ENCODE results near the gene UBR3.

Gene UBR3

GRCh38 chr2:170052151-170052550 is 224.9 kb downstream of the UBR3 start:
- no peak for DNase-seq (ENCODE audit: low spot score)

- no peak for DNase-seq (ENCODE audit: low spot score)
These were observed 227.7 kb downstream of the UBR3 start for GRCh38 chr2:170054997-170055396.

DNA sequence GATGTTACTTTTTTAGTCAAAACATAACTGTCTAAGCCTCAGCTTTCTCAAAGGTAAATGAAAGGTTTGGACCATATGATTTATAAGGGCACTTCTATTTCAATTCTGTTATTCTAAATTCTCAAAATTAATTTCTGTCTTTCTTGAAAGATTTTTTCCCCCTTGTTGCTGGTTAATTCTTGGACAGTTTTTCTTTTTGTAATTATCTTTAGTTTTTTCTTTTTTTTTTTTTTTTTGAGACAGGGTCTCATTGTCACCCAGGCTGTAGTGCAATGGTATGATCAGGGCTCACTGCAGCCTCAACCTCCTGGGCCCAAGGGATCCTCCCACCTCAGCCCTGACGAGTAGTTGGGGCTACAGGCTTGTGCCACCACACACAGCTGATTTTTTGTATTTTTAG is 229.6 kb downstream of the UBR3 start:
- no peak for DNase-seq (ENCODE audit: low spot score)

DNA sequence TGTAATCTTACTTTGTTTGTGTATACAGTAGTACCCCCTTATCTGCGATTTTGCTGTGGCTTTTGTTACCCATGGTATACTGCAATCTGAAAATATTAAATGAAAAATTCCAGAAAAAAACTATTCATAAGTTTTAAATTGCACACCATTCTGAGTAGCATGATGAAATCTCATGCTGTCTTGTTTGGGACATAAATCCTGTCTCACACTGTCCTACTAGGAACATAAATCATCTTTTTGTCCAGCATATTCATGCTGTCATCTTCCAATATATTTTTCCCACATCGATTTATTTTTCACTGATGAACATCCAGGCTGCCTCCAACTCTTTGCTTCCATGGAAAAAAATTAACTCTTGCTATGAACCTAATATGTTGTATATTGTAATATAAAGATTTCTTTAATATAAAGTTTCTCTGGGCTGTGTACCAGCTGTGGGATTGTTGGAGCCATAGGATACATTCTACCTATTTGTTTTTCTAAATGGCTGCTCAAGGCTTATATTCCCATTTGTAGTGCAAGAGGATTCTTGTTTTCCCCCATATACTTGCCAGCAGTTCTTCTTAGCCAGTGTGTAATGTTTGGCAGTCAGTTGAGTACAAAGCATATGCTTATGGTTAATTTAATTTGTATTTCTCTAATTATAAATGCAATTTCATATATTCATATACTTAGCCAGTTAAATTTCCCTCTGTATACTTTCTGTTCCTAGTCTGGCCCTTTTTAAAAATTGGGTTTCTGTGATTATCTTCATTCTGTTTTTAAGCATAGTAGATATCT is 236.4 kb downstream of the UBR3 start:
- no peak for DNase-seq (ENCODE audit: low spot score)

DNA sequence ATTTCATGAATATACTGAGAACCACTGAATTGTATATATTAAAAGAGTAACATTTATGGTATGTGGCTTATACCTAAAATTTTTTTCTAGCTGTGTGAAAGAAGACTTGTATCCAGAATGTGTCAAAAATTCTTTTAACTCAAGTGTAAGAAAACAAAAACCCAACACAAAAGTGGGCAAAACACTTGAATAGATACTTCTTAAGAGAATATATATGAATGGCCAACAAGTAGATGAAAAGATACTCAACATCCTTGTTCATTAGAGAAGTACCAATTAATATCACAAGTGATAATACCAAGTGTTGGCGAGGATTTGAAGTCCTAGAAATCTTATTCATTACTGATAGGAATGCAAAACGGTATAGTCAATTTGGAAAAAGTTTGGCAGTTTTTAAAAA is 243.5 kb downstream of the UBR3 start:
- no peak for DNase-seq (ENCODE audit: low spot score)

DNA sequence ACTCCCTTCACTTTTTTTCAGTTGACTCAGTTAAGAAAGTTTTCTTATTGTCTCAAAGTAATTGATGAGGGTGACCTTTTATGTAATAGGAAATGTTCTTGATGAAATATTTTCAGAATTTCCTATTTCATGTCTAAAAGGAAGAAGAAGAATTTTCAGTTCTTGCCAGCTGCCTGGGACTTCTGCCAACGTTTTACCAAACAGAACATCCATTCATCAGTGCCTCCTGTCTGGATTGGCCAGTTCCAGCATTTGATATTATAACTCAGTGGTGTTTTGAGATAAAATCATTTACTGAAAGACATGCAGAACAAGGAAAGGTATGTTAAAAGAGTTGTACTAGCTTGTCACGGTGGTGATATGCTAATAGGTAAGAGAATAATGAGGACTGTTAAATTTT is 246.0 kb downstream of the UBR3 start:
- no peak for DNase-seq (ENCODE audit: low spot score)

DNA sequence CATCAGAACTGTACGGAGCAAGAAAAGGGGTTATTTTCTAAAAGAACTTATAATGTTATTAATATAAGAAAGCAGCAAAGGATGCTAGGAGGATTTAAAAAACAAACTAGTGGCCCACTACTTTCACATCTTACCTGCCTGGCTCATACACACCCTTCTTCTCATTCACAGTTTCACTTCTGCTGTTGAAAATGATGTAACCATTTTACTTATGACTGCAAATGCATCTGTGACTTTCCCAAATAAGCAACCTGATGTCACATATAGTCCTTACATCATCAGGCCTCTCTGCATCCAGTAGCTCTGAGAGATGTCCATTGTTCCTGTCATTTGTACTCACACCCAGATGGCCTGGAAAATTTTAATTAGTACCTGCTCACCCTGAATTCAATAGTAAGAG is 248.9 kb downstream of the UBR3 start:
- DNase-seq (ENCODE audit: low spot score) = no peak

DNA sequence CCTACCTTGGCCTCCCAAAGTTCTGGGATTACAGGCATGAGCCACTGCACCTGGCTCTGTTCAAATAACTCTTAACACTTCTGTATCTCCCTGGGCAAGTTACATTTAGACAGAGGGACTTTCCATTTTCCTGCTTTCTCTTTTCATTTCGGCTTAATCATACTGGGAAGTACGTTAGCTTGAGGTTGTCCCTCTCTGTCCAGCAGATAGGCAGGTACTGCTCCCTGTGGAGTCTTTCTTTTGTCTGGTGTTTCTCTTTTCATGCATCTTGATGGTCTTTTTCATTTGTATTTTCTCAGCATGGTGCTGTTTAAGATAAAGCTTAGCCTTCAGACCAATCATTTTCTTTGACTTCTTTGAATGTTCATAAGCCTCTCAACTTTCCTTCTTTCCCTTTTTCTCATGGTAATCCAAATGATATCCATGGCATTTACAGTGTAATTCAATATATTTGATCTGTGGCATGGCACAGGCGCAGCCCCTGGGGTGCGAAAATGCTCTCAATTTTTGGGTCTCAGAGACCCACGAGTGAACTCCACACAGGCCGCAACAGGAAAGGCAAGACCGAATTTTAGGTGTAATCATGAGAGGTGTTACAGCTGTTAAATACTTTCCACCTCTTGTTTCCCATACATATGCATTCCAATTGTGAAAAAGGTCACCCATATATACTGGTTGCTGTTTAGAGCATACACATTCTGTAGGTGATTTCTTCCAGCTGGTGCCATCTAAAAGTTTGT is 250.7 kb downstream of the UBR3 start:
- no peak for DNase-seq (ENCODE audit: low spot score)

DNA sequence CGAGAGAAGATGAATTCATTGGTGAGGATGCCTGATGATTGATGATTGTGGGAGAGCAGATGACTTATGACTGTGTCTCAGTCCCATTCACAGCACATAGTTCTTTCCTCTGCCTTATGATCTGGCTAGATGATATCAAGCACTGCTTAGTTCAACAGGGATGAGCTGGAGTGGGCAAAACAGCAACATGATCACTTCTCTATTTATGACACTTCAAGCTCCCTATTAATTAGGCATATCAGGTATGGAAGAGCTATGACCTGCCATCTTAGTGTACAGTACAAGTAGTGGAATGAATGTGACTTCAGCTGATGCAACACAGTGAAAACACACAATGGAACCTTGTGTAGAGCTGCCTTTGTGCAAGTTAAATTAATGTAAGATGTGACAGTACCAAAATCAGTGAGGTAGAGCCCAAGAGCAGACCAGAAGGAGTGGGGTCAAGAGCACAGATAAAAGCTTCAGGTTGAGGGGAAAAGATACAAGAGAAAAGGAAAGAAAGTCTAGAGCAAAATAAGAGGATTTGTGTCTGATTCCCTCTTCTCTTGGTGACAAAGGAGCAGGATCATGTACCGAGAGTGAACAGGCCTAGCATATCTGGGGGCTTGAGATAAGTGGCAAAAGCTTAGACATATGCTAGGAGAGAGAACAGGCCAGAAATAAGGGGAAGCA is 257.7 kb downstream of the UBR3 start:
- DNase-seq (ENCODE audit: low spot score) = no peak

DNA sequence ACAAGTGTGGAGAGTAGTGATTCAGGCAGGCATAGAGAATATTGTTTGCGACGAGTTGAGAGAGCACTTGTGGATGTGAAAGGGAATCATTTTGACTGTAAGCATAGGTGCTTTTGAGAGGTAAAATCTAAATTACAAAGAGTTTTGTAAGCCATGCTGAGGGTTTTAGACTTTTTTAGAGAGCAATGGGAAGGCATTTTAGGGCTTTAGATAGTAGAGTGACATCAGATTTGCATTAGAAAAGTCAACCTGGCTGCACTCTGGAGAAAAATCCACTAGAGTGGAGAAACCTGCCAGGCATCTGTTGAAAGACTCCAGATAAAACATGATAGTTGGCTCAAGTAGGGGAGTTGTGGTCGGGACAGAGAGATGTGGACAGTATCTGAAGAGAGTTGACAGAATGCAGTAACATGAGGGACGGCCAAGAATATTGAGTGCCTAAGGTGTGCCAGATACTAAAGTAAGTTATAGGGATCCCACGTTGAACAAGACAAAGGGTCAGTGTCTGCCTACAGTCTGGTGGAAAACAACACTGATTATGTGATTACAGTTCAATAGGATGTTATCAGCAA is 258.9 kb downstream of the UBR3 start:
- DNase-seq (ENCODE audit: low spot score) = no peak

- no peak for DNase-seq (ENCODE audit: low spot score)
These were observed 259.6 kb downstream of the UBR3 start for GRCh38 chr2:170086751-170087412.

- no peak for DNase-seq (ENCODE audit: low spot score)
These were observed 260.1 kb downstream of the UBR3 start for GRCh38 chr2:170087413-170087793.

GRCh38 chr2:170088776-170089175 is 261.5 kb downstream of the UBR3 start:
- no peak for DNase-seq (ENCODE audit: low spot score)

DNA sequence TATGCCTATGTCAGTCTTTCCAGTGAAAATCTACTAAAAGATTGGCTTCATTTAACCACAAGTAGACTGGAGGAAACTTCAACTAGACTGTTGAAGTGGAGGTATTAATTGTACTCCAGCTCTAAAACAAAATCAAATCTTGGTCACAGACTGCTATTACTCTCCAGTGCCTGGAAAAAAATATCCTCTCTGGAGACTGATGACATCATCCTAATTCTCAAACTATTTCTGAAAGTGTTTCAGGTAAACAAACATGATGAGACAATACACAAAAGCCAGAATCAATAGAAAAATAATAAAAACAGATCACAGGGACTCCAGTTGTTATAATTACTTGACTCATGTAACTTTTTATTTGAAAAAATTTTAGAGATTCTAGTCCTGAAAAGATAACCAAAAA is 263.0 kb downstream of the UBR3 start:
- DNase-seq (ENCODE audit: low spot score) = no peak

- DNase-seq (ENCODE audit: low spot score) = no peak
These were observed 264.2 kb downstream of the UBR3 start for GRCh38 chr2:170091436-170091835.

DNA sequence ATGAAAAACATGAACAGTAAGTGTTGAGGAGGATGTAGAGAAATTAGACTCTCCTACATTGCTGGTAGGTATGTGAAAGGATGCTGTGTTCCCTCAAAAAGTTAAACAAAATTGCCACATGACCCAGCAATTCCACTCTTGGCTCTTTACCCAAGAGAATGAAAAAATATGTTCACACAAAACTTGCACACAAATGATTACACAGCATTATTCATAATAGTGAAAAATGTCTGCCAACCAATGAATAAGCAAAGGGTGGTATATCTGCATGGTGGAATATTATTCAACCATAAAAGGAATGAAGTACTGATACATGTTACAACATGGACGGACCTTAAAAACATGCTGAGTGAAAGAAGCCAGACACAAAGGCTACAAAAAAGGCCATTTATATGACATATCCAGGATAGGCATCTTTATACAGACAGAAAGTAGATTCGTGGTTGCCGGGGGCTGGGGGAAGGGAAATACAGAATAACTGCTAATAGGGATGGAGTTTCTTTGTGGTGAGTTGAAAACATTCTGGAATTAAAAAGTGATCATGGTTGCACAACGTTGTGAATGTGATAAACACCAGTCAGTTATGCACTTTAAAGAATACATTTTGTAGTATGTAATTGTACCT is 265.3 kb downstream of the UBR3 start:
- no peak for DNase-seq (ENCODE audit: low spot score)

DNA sequence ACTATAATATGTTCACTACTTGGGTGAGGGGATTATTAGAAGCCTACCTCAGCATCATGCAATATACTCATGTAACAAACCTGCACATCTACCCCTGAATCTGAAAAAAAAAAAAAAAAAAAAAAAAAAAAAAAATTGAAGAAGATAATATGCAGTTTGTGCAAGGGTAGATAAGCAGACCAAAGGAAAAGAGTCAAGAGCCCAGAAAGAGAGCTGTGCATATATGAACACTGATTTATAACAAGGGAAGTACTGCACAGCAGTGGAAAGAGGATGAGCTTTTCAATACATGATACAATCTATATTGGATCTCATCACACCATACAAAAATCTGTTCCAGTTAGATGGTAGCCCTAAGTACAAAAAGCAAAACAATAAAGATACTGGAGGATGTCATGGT is 268.1 kb downstream of the UBR3 start:
- no peak for DNase-seq (ENCODE audit: low spot score)

- DNase-seq (ENCODE audit: low spot score) = no peak
These were observed 271.5 kb downstream of the UBR3 start for GRCh38 chr2:170098626-170099312.

- no peak for DNase-seq (ENCODE audit: low spot score)
These were observed 274.5 kb downstream of the UBR3 start for GRCh38 chr2:170101789-170102188.

- DNase-seq (ENCODE audit: low spot score) = no peak
These were observed 279.0 kb downstream of the UBR3 start for GRCh38 chr2:170106102-170106840.
